IPS-18c (cell line): ENCODE results near the gene PLXNA3.

Experiments
- H3K4me3 ChIP-seq: 2 replicates; pipeline ENCODE4 v1.7.0; 2013; ENCODE audit warnings: low read depth, mild to moderate bottlenecking, low read length, moderate library complexity; ENCODE audit not compliant: insufficient read depth
- H3K9me3 ChIP-seq: one replicate; pipeline ENCODE4 v1.6.1; 2013; ENCODE audit warnings: mild to moderate bottlenecking, low read length, moderate library complexity; ENCODE audit not compliant: control insufficient read depth, insufficient read depth

PLXNA3 gene

GRCh38 chrX:154431341-154431740 is 26.7 kb upstream of the PLXNA3 start:
- Histone ChIP-seq H3K4me3 (no peak overlapping the region), H3K9me3 (peaks cover 11% of the 10 kb centered on the region)

GRCh38 chrX:154432210-154432609 is 25.9 kb upstream of the PLXNA3 start:
- H3K4me3 ChIP-seq = no peak overlapping the region
- peaks cover 11% of the 10 kb centered on the region for H3K9me3 ChIP-seq

GRCh38 chrX:154433605-154434004 is 24.5 kb upstream of the PLXNA3 start:
- Histone ChIP-seq H3K9me3 (peaks cover 13% of the 10 kb centered on the region), H3K4me3 (no peak overlapping the region)

GRCh38 chrX:154434394-154435168 is 23.5 kb upstream of the PLXNA3 start:
- Histone ChIP-seq H3K4me3 (no peak overlapping the region), H3K9me3 (peaks cover 13% of the 10 kb centered on the region)

- no peak overlapping the region for H3K4me3 ChIP-seq
Measured at GRCh38 chrX:154435171-154435733, 22.8 kb upstream of the PLXNA3 start.

GRCh38 chrX:154436374-154436982 is 21.6 kb upstream of the PLXNA3 start:
- H3K9me3 ChIP-seq = peaks cover 13% of the 10 kb centered on the region
- peak overlapping the region; percentile 64; the same call in 1 of the 2 replicates for H3K4me3 ChIP-seq

More at GRCh38 chrX:154435171-154435733, 22.8 kb upstream of the PLXNA3 start:
- peaks cover 13% of the 10 kb centered on the region for H3K9me3 ChIP-seq

GRCh38 chrX:154436983-154437752 is 20.9 kb upstream of the PLXNA3 start, which contains the start of gene GDI1:
GDI1 (plus strand) TSS chrX:154437154; CDS start chrX:154437255, 101 bp downstream.
- peak within 1 kb of the TSS; percentile 64 for H3K4me3 ChIP-seq

GRCh38 chrX:154437971-154438893 is 19.8 kb upstream of the PLXNA3 start:
- peaks cover 13% of the 10 kb centered on the region for H3K9me3 ChIP-seq
- peak overlapping the region; percentile 64 for H3K4me3 ChIP-seq

More at GRCh38 chrX:154436983-154437752, 20.9 kb upstream of the PLXNA3 start, which contains the start of gene GDI1:
- H3K9me3 ChIP-seq = peaks cover 15% of the 10 kb centered on the region

GRCh38 chrX:154439841-154440240 is 18.2 kb upstream of the PLXNA3 start:
- Histone ChIP-seq H3K9me3 (peaks cover 8% of the 10 kb centered on the region), H3K4me3 (no peak overlapping the region)

GRCh38 chrX:154440623-154441357 is 17.3 kb upstream of the PLXNA3 start:
- H3K9me3 ChIP-seq = peaks cover 8% of the 10 kb centered on the region

GRCh38 chrX:154441564-154441963 is 16.5 kb upstream of the PLXNA3 start:
- H3K9me3 ChIP-seq = peaks cover 8% of the 10 kb centered on the region

More at GRCh38 chrX:154440623-154441357, 17.3 kb upstream of the PLXNA3 start:
- no peak overlapping the region for H3K4me3 ChIP-seq

GRCh38 chrX:154441984-154442707 is 15.9 kb upstream of the PLXNA3 start:
- peaks cover 8% of the 10 kb centered on the region for H3K9me3 ChIP-seq
- H3K4me3 ChIP-seq = no peak overlapping the region; the same call in 1 of the 2 replicates

More at GRCh38 chrX:154441564-154441963, 16.5 kb upstream of the PLXNA3 start:
- no peak overlapping the region for H3K4me3 ChIP-seq

GRCh38 chrX:154443479-154443910 is 14.6 kb upstream of the PLXNA3 start:
- Histone ChIP-seq H3K9me3 (peaks cover 7% of the 10 kb centered on the region), H3K4me3 (peak overlapping the region; percentile 36; the same call in 1 of the 2 replicates)

GRCh38 chrX:154443992-154444754 is 13.9 kb upstream of the PLXNA3 start, which contains the start of gene FAM50A:
FAM50A (plus strand) TSS chrX:154444141; CDS start chrX:154444236, 95 bp downstream.
- H3K4me3 ChIP-seq = peak within 1 kb of the TSS; percentile 55
- H3K9me3 ChIP-seq = peaks cover 9% of the 10 kb centered on the region
